Gastrocnemius medialis (tissue), 4 donors: ENCODE measurements around the gene RAP2A.

Experiments used
- POLR2A ChIP-seq, 2 donors: fragments of 450-650 bp; IDR thresholded peaks; one replicate each; pipeline ENCODE4 v1.6.1; 2017; ENCODE audit warnings: antibody characterized with exemption in 2 of 2, mild to moderate bottlenecking in 2 of 2, moderate library complexity in 2 of 2
- TF ChIP-seq, protein P1 (sequence below), 5 experiments: fragments of 450-650 bp in 3 of 5; fragments of 200-600 bp in 2 of 5; sonication (generic) in 2 of 5; IDR thresholded peaks in 4 of 5; conservative IDR thresholded peaks in 1 of 5; 1 replicate in 4 of 5; 2 replicates in 1 of 5; pipeline ENCODE4 v1.5.1; 2016 to 2019; ENCODE audit warnings: antibody characterized with exemption in 5 of 5, mild to moderate bottlenecking in 3 of 5, moderate library complexity in 3 of 5

DNA sequence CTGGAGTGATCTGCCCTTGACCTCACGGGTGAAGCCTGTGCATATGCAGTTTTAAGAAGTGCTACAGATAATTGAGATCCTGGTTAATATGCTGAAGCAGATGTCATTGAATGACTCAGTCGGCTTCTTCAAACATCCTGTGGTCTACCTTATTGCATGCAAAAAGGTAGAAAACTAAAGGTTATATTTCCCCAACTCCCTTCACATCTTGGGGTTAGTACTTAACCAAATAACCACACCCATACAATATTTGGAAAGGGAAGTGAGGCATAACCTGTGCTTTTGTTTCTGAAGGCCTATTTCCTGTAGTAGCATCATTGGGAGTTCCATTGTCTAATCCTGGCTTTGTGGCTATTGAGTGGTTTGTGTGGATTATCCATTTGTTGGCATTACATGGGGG is 58.3 kb downstream of the RAP2A start:
- TF ChIP-seq, protein P1, sequence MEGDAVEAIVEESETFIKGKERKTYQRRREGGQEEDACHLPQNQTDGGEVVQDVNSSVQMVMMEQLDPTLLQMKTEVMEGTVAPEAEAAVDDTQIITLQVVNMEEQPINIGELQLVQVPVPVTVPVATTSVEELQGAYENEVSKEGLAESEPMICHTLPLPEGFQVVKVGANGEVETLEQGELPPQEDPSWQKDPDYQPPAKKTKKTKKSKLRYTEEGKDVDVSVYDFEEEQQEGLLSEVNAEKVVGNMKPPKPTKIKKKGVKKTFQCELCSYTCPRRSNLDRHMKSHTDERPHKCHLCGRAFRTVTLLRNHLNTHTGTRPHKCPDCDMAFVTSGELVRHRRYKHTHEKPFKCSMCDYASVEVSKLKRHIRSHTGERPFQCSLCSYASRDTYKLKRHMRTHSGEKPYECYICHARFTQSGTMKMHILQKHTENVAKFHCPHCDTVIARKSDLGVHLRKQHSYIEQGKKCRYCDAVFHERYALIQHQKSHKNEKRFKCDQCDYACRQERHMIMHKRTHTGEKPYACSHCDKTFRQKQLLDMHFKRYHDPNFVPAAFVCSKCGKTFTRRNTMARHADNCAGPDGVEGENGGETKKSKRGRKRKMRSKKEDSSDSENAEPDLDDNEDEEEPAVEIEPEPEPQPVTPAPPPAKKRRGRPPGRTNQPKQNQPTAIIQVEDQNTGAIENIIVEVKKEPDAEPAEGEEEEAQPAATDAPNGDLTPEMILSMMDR (IDR thresholded peaks at IDR 0.05 in 4 of 5, conservative IDR thresholded peaks at IDR 0.05 in 1 of 5): no peak
- TF ChIP-seq POLR2A (IDR thresholded peaks at IDR 0.05): no peak
